Kidney epithelial cell (primary cell): ENCODE measurements around the gene ZNF280A. TPM values are rescaled to one million over a fixed set of nuclear protein-coding genes. Genes with fewer than 3 reads are reported as not detected.
"Not testable (repeated sequence)": the region's sequence is repeated elsewhere in the genome, so short reads cannot be mapped to it uniquely, and the experiment has no call there.

Experiments used
- DNase-seq: peaks from one replicate; pipeline ENCODE4 v3.0.0-alpha.2; 2010; ENCODE audit warnings: low read depth
- H3K27me3 ChIP-seq: 2 replicates; pipeline ENCODE4 v1.6.0; 2011; ENCODE audit warnings: low read length; ENCODE audit not compliant: control insufficient read depth, insufficient read depth
- H3K36me3 ChIP-seq: 2 replicates; pipeline ENCODE4 v1.5.1; 2011; ENCODE audit warnings: low read length; ENCODE audit not compliant: control insufficient read depth, insufficient read depth
- H3K4me3 ChIP-seq: 2 replicates; pipeline ENCODE4 v1.5.1; 2011; ENCODE audit warnings: low read depth, mild to moderate bottlenecking, control low read depth, low read length
- CTCF ChIP-seq: IDR thresholded peaks from 2 replicates; pipeline ENCODE4 v1.5.1; 2011; ENCODE audit warnings: mild to moderate bottlenecking, moderate library complexity, low read length, control low read depth, inconsistent platforms; ENCODE audit not compliant: insufficient read depth, poor library complexity, severe bottlenecking
- total RNA-seq: library from RNA; depleted of rRNA; stranded (reverse); fragments of >200 nt; gene quantifications from 2 replicates; pipeline ENCODE4 v1.2.3, GENCODE V29; 2015

The ZNF280A gene
- total RNA-seq, 1 donor from 2014 or later = not detected

- no peak for TF ChIP-seq CTCF
- no peaks in the 10 kb centered on the region for H3K36me3 ChIP-seq
- H3K4me3 ChIP-seq = no peak overlapping the region
- no peak for DNase-seq
- no peaks in the 10 kb centered on the region for H3K27me3 ChIP-seq
These were observed 21.8 kb downstream of the ZNF280A start for GRCh38 chr22:22498267-22498666.

- H3K27me3 ChIP-seq, DNase-seq, H3K4me3 ChIP-seq, H3K36me3 ChIP-seq: not testable (repeated sequence)
These were observed 28.5 kb downstream of the ZNF280A start for GRCh38 chr22:22491589-22491988.

- no peak for TF ChIP-seq CTCF
- H3K27me3 ChIP-seq = no peaks in the 10 kb centered on the region
- DNase-seq = no peak
- H3K4me3 ChIP-seq = no peak overlapping the region
- no peaks in the 10 kb centered on the region for H3K36me3 ChIP-seq
These were observed 31.3 kb downstream of the ZNF280A start for GRCh38 chr22:22488736-22489135.

GRCh38 chr22:22487869-22488597, 32.0 kb downstream of the ZNF280A start:
- TF ChIP-seq CTCF = no peak

GRCh38 chr22:22487059-22487458, 33.0 kb downstream of the ZNF280A start:
- no peak for TF ChIP-seq CTCF
- DNase-seq = no peak
- H3K27me3 ChIP-seq = no peaks in the 10 kb centered on the region
- no peaks in the 10 kb centered on the region for H3K36me3 ChIP-seq
- no peak overlapping the region for H3K4me3 ChIP-seq

More at GRCh38 chr22:22487869-22488597, 32.0 kb downstream of the ZNF280A start:
- no peak for DNase-seq
- Histone ChIP-seq H3K4me3 (no peak overlapping the region), H3K27me3 (no peaks in the 10 kb centered on the region), H3K36me3 (no peaks in the 10 kb centered on the region)

GRCh38 chr22:22486132-22486899, 33.8 kb downstream of the ZNF280A start:
- DNase-seq = no peak
- no peak overlapping the region for H3K4me3 ChIP-seq
- TF ChIP-seq CTCF = no peak
- no peaks in the 10 kb centered on the region for H3K27me3 ChIP-seq
- H3K36me3 ChIP-seq = no peaks in the 10 kb centered on the region
